Measurements from ENCODE around the gene LAMB4. TPM values are rescaled to one million over a fixed set of nuclear protein-coding genes. Genes with fewer than 3 reads are reported as not detected.

Gene LAMB4
- total and polyA plus RNA-seq, 2 donors (not counting 1 experiment from before 2014, with no cell fraction given): not detected

DNA sequence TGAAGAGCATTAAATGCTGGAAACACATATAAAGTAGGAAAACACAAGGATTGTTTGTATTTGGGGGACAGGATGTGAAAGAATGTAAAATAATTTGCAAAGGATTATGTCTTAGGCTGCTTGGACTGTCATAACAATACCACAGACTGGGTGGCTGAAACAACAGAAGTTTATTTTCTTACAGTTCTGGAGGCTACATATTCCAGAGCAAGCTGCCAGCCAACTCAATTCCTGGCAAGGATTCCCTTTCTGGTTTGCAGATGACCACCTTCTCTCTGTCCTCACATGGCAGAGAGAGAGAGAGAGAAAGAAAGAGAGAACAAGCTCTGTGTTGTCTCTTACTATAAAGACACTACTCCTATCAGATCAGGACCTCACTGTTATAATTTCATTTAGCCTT lies 8.8 kb upstream of the LAMB4 start:
- Histone ChIP-seq H2AFZ (ENCODE audit: insufficient read depth, low read depth, low read length, poor library complexity, severe bottlenecking) (no peak overlapping the region), H3K36me3 (replicated peaks in 1 of 2; ENCODE audit: control extremely low read depth in 1 of 2, control insufficient read depth in 1 of 2, extremely low read depth in 1 of 2, insufficient read depth in 2 of 2, low read length in 1 of 2) (no peaks in the 10 kb centered on the region), H3K79me2 (ENCODE audit: control insufficient read depth, insufficient read depth, low read length) (no peaks in the 10 kb centered on the region), H3K27me3 (replicated peaks in 1 of 4; ENCODE audit: control extremely low read depth in 1 of 4, control insufficient read depth in 3 of 4, insufficient read depth in 4 of 4, low read length in 3 of 4) (no peaks in the 10 kb centered on the region), H3K4me1 (ENCODE audit: control insufficient read depth in 2 of 2, insufficient read depth in 2 of 2, low read length in 2 of 2) (peaks cover 25 to 29% of the 10 kb centered on the region in 2 donors), H3K4me2 (replicated peaks; ENCODE audit: low read depth, low read length, poor library complexity, severe bottlenecking) (no peak overlapping the region), H3K9ac (ENCODE audit: low read length) (no peak overlapping the region), H3K27ac (ENCODE audit: low read length in 2 of 2) (no peak overlapping the region), H3K9me3 (ENCODE audit: control extremely low read depth in 1 of 3, control insufficient read depth in 2 of 3, insufficient read depth in 1 of 3, low read length in 2 of 3) (no peaks in the 10 kb centered on the region), H4K20me1 (ENCODE audit: control insufficient read depth, insufficient read depth, low read length, poor library complexity, severe bottlenecking) (no peaks in the 10 kb centered on the region), H3K4me3 (ENCODE audit: control extremely low read depth in 1 of 5, extremely low read depth in 1 of 5, insufficient read depth in 1 of 5, low read depth in 2 of 5, low read length in 4 of 5) (no peak overlapping the region)
- CTCF ChIA-PET: interaction anchor here (1.0 to 1.3 kb wide), 2 partner anchors 23 to 44 kb away, joined by 3 read pairs; no protein-coding TSS in a partner anchor
- Mint-ChIP-seq H3K4me1 (peaks cover 22% of the 10 kb centered on the region), H3K27ac (no peak overlapping the region), H3K9me3 (ENCODE audit: insufficient read depth) (no peaks in the 10 kb centered on the region), H3K27me3 (peaks cover 3% of the 10 kb centered on the region), H3K4me3 (no peak overlapping the region)
- no peak for DNase-seq
- POLR2A ChIA-PET: no interaction called here
- ATAC-seq (ENCODE audit: low read depth): no peak
- no peak for TF ChIP-seq EZH2 (IDR thresholded peaks at IDR 0.05; ENCODE audit: borderline replicate concordance, insufficient read depth, low read depth, low read length, poor library complexity, severe bottlenecking)
- TF ChIP-seq, protein P1, sequence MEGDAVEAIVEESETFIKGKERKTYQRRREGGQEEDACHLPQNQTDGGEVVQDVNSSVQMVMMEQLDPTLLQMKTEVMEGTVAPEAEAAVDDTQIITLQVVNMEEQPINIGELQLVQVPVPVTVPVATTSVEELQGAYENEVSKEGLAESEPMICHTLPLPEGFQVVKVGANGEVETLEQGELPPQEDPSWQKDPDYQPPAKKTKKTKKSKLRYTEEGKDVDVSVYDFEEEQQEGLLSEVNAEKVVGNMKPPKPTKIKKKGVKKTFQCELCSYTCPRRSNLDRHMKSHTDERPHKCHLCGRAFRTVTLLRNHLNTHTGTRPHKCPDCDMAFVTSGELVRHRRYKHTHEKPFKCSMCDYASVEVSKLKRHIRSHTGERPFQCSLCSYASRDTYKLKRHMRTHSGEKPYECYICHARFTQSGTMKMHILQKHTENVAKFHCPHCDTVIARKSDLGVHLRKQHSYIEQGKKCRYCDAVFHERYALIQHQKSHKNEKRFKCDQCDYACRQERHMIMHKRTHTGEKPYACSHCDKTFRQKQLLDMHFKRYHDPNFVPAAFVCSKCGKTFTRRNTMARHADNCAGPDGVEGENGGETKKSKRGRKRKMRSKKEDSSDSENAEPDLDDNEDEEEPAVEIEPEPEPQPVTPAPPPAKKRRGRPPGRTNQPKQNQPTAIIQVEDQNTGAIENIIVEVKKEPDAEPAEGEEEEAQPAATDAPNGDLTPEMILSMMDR (IDR thresholded peaks at IDR 0.05): no peak
- intact Hi-C loops (cut with micrococcal nuclease): loop anchor here (5.0 kb wide), 1 partner anchor 397 kb away; the partner anchor contains the start of gene CBLL1

GRCh38 chr7:108137993-108138392 lies 7.8 kb upstream of the LAMB4 start:
- Mint-ChIP-seq H3K27me3 (peaks cover 1% of the 10 kb centered on the region), H3K4me3 (no peak overlapping the region), H3K9me3 (ENCODE audit: insufficient read depth) (no peaks in the 10 kb centered on the region), H3K4me1 (peaks cover 24% of the 10 kb centered on the region), H3K27ac (no peak overlapping the region)
- H3K4me3 ChIP-seq (ENCODE audit: control extremely low read depth in 1 of 5, extremely low read depth in 1 of 5, insufficient read depth in 1 of 5, low read depth in 2 of 5, low read length in 4 of 5): no peak overlapping the region
- H3K9ac ChIP-seq (ENCODE audit: low read length): no peak overlapping the region
- H3K79me2 ChIP-seq (ENCODE audit: control insufficient read depth, insufficient read depth, low read length): no peaks in the 10 kb centered on the region
- H2AFZ ChIP-seq (ENCODE audit: insufficient read depth, low read depth, low read length, poor library complexity, severe bottlenecking): no peak overlapping the region
- H3K4me2 ChIP-seq (replicated peaks; ENCODE audit: low read depth, low read length, poor library complexity, severe bottlenecking): no peak overlapping the region
- TF ChIP-seq, protein P1 (IDR thresholded peaks at IDR 0.05): no peak
- no peak for TF ChIP-seq EZH2 (IDR thresholded peaks at IDR 0.05; ENCODE audit: borderline replicate concordance, insufficient read depth, low read depth, low read length, poor library complexity, severe bottlenecking)
- no peaks in the 10 kb centered on the region for H4K20me1 ChIP-seq (ENCODE audit: control insufficient read depth, insufficient read depth, low read length, poor library complexity, severe bottlenecking)
- ATAC-seq (ENCODE audit: low read depth) (no peak), DNase-seq (no peak)
- H3K9me3 ChIP-seq (ENCODE audit: control extremely low read depth in 1 of 3, control insufficient read depth in 2 of 3, insufficient read depth in 1 of 3, low read length in 2 of 3): no peaks in the 10 kb centered on the region
- no peaks in the 10 kb centered on the region for H3K36me3 ChIP-seq (replicated peaks in 1 of 2; ENCODE audit: control extremely low read depth in 1 of 2, control insufficient read depth in 1 of 2, extremely low read depth in 1 of 2, insufficient read depth in 2 of 2, low read length in 1 of 2)
- intact Hi-C loops (cut with micrococcal nuclease): loop anchor here (5.0 kb wide), 1 partner anchor 396 kb away; the partner anchor contains the start of gene CBLL1
- H3K4me1 ChIP-seq (ENCODE audit: control insufficient read depth in 2 of 2, insufficient read depth in 2 of 2, low read length in 2 of 2): peaks cover 29 to 32% of the 10 kb centered on the region in 2 donors
- 92% methylated on average over 2 of the region's 4 CpGs for whole genome bisulfite sequencing (ENCODE audit: insufficient coverage)
- ChIA-PET CTCF (interaction anchor here (0.7 to 3.3 kb wide), 5 partner anchors 8 to 45 kb away, joined by 3 to 12 read pairs (median 3); no protein-coding TSS in a partner anchor), POLR2A (no interaction called here)
- no peak overlapping the region for H3K27ac ChIP-seq (ENCODE audit: low read length in 2 of 2)
- H3K27me3 ChIP-seq (replicated peaks in 1 of 4; ENCODE audit: control extremely low read depth in 1 of 4, control insufficient read depth in 3 of 4, insufficient read depth in 4 of 4, low read length in 3 of 4): no peaks in the 10 kb centered on the region
